GM23338 (cell line): Measurements from ENCODE around the gene GBX1. TPM values are rescaled to one million over a fixed set of nuclear protein-coding genes. Genes with fewer than 3 reads are reported as not detected.

Experiments used
- ATAC-seq: fragments of 200-7000 bp; cut with Tn5 transposase; 3 replicates; pipeline ENCODE4 v1.9.1; 2020
- DNase-seq: peaks from one replicate; pipeline ENCODE4 v3.0.0-alpha.2; 2015; ENCODE audit warnings: low spot score
- H2AFZ ChIP-seq: fragments of 200-600 bp; sonication (generic); 2 replicates; pipeline ENCODE4 v1.8.0; 2016; ENCODE audit warnings: antibody characterized with exemption, mild to moderate bottlenecking, moderate library complexity
- H3F3A ChIP-seq: fragments of 200-600 bp; sonication (generic); replicated peaks from 2 replicates; pipeline ENCODE4 v1.8.0; 2017; ENCODE audit warnings: antibody characterized with exemption, mixed run types, low read depth
- H3K27ac ChIP-seq: fragments of 200-600 bp; sonication (generic); 2 replicates; pipeline ENCODE4 v1.6.1; 2016; ENCODE audit warnings: low read depth
- H3K27me3 ChIP-seq: fragments of 200-600 bp; sonication (generic); 2 replicates; pipeline ENCODE4 v1.8.0; 2016; ENCODE audit warnings: mild to moderate bottlenecking, mixed run types, moderate library complexity; ENCODE audit not compliant: insufficient read depth
- H3K36me3 ChIP-seq: fragments of 200-600 bp; sonication (generic); 2 replicates; pipeline ENCODE4 v1.8.0; 2016; ENCODE audit warnings: mild to moderate bottlenecking; ENCODE audit not compliant: insufficient read depth
- H3K4me1 ChIP-seq: fragments of 200-600 bp; sonication (generic); 2 replicates; pipeline ENCODE4 v1.8.0; 2016; ENCODE audit warnings: mild to moderate bottlenecking, moderate library complexity; ENCODE audit not compliant: insufficient read depth
- H3K4me2 ChIP-seq: fragments of 200-600 bp; sonication (generic); 2 replicates; pipeline ENCODE4 v1.7.1; 2017; ENCODE audit warnings: mixed run types
- H3K4me3 ChIP-seq: fragments of 200-600 bp; sonication (generic); 2 replicates; pipeline ENCODE4 v1.6.1; 2016; ENCODE audit warnings: mixed run types
- H3K79me2 ChIP-seq: fragments of 200-600 bp; sonication (generic); replicated peaks from 2 replicates; pipeline ENCODE4 v1.8.0; 2017; ENCODE audit warnings: mild to moderate bottlenecking; ENCODE audit not compliant: insufficient read depth
- H3K9me2 ChIP-seq: fragments of 200-600 bp; sonication (generic); 2 replicates; pipeline ENCODE4 v1.8.0; 2017; ENCODE audit not compliant: insufficient read depth
- H4K20me1 ChIP-seq: fragments of 200-600 bp; sonication (generic); replicated peaks from 2 replicates; pipeline ENCODE4 v1.8.0; 2017; ENCODE audit warnings: mild to moderate bottlenecking; ENCODE audit not compliant: insufficient read depth
- H3K27ac Mint-ChIP-seq: 2 replicates; pipeline ENCODE4 v1.8.0; 2020; ENCODE audit warnings: inconsistent platforms, mild to moderate bottlenecking, moderate library complexity, mixed read lengths
- H3K27me3 Mint-ChIP-seq: 3 replicates; pipeline ENCODE4 v1.8.0; 2022; ENCODE audit warnings: low read depth, mild to moderate bottlenecking, moderate library complexity, mixed read lengths, inconsistent platforms; ENCODE audit not compliant: insufficient read depth, poor library complexity
- H3K36me3 Mint-ChIP-seq: 3 replicates; pipeline ENCODE4 v1.8.0; 2021; ENCODE audit warnings: low read depth, mild to moderate bottlenecking, inconsistent platforms, moderate library complexity, mixed read lengths
- H3K4me1 Mint-ChIP-seq: 3 replicates; pipeline ENCODE4 v1.8.0; 2020; ENCODE audit warnings: mild to moderate bottlenecking, inconsistent platforms, mixed read lengths
- H3K4me3 Mint-ChIP-seq: 3 replicates; pipeline ENCODE4 v1.8.0; 2021; ENCODE audit warnings: moderate library complexity, mild to moderate bottlenecking, inconsistent platforms, mixed read lengths
- H3K9me3 Mint-ChIP-seq: 3 replicates; pipeline ENCODE4 v1.8.0; 2020; ENCODE audit warnings: moderate library complexity, mild to moderate bottlenecking, inconsistent platforms, mixed read lengths
- CREB1 ChIP-seq: fragments of 250-450 bp; sonication (Bioruptor Pico); IDR thresholded peaks from 2 replicates; pipeline ENCODE4 v1.5.0; 2020; ENCODE audit warnings: low read depth, mild to moderate bottlenecking, moderate library complexity
- EZH2 ChIP-seq: fragments of 200-600 bp; sonication (generic); IDR thresholded peaks from one replicate; pipeline ENCODE4 v1.8.0; 2017; ENCODE audit warnings: antibody characterized with exemption, mild to moderate bottlenecking, low read depth; ENCODE audit not compliant: unreplicated experiment
- EZH2phosphoT487 ChIP-seq: fragments of 200-600 bp; sonication (generic); IDR thresholded peaks from one replicate; pipeline ENCODE4 v1.8.1; 2018; ENCODE audit warnings: antibody characterized with exemption; ENCODE audit not compliant: unreplicated experiment
- JUNB ChIP-seq: IDR thresholded peaks from one replicate; pipeline ENCODE4 v1.6.1; 2016; ENCODE audit warnings: antibody characterized with exemption; ENCODE audit not compliant: unreplicated experiment
- NANOG ChIP-seq: IDR thresholded peaks from 2 replicates; pipeline ENCODE4 v1.6.1; 2016; ENCODE audit warnings: antibody characterized with exemption, borderline replicate concordance
- POLR2AphosphoS5 ChIP-seq: IDR thresholded peaks from 2 replicates; pipeline ENCODE4 v1.6.1; 2016; ENCODE audit warnings: antibody characterized with exemption, low read depth
- REST ChIP-seq: IDR thresholded peaks from one replicate; pipeline ENCODE4 v1.6.1; 2018; ENCODE audit warnings: antibody characterized with exemption; ENCODE audit not compliant: unreplicated experiment
- STAT1 ChIP-seq: IDR thresholded peaks from one replicate; pipeline ENCODE4 v1.6.1; 2016; ENCODE audit warnings: antibody characterized with exemption; ENCODE audit not compliant: unreplicated experiment
- ZNF114 ChIP-seq: fragments of 250-450 bp; sonication (Bioruptor Pico); IDR thresholded peaks from 2 replicates; pipeline ENCODE4 v1.5.0; 2020; ENCODE audit warnings: mild to moderate bottlenecking, moderate library complexity
- ZNF331 ChIP-seq: fragments of 250-450 bp; sonication (Bioruptor Pico); IDR thresholded peaks from 2 replicates; pipeline ENCODE4 v1.5.0; 2020; ENCODE audit warnings: low read depth, mild to moderate bottlenecking, moderate library complexity
- polyA plus RNA-seq: library from polyadenylated mRNA; unstranded; fragments of >200 nt; fragmentation: Nextera tagmentation; extraction: Ambion mirVana; gene quantifications from 2 replicates; pipeline ENCODE4 v1.2.1, GENCODE V29; 2016
- total RNA-seq: library from RNA; depleted of rRNA; stranded (reverse); fragments of >200 nt; shearing (Covaris generic); gene quantifications from 2 replicates; pipeline ENCODE4 v1.2.3, GENCODE V29; 2014
- TF ChIP-seq, protein P1 (sequence below): IDR thresholded peaks from 2 replicates; pipeline ENCODE4 v1.6.1; 2016; ENCODE audit warnings: antibody characterized with exemption
- TF ChIP-seq, protein P2 (sequence below), 2 experiments: fragments of 200-600 bp in 1 of 2; sonication (generic) in 1 of 2; conservative IDR thresholded peaks; 2 replicates each; pipeline versions ENCODE4 v1.5.1 to v1.6.1; 2016 to 2017; ENCODE audit warnings: antibody characterized with exemption in 2 of 2, low read depth in 2 of 2, mild to moderate bottlenecking in 2 of 2, moderate library complexity in 1 of 2
- TF ChIP-seq, protein P3 (sequence below): fragments of 250-450 bp; sonication (Bioruptor Pico); IDR thresholded peaks from 2 replicates; pipeline ENCODE4 v1.5.0; 2020; ENCODE audit warnings: mild to moderate bottlenecking, moderate library complexity

GBX1 gene
- total and polyA plus RNA-seq, 2 experiments from 2014 or later: 0.24 TPM; not detected in 1

GRCh38 chr7:151122796-151123157 is 44.7 kb downstream of the GBX1 start:
- Histone ChIP-seq H3K27ac (no peak overlapping the region), H3K4me1 (peaks cover 15% of the 10 kb centered on the region), H3K4me2 (no peak overlapping the region), H3K9me2 (no peaks in the 10 kb centered on the region), H4K20me1 (peaks cover 26% of the 10 kb centered on the region), H3K36me3 (no peaks in the 10 kb centered on the region; the same call in 1 of the 2 replicates), H2AFZ (no peak overlapping the region), H3K79me2 (no peaks in the 10 kb centered on the region), H3K27me3 (peaks cover 22% of the 10 kb centered on the region), H3F3A (peaks cover 21% of the 10 kb centered on the region), H3K4me3 (no peak overlapping the region)
- Mint-ChIP-seq H3K27ac (no peak overlapping the region), H3K36me3 (peaks cover 36% of the 10 kb centered on the region), H3K27me3 (peaks cover 39% of the 10 kb centered on the region), H3K4me1 (peaks cover 36% of the 10 kb centered on the region), H3K9me3 (no peaks in the 10 kb centered on the region), H3K4me3 (no peak overlapping the region)
- DNase-seq: no peak
- no peak for TF ChIP-seq NANOG
- TF ChIP-seq, protein P1, sequence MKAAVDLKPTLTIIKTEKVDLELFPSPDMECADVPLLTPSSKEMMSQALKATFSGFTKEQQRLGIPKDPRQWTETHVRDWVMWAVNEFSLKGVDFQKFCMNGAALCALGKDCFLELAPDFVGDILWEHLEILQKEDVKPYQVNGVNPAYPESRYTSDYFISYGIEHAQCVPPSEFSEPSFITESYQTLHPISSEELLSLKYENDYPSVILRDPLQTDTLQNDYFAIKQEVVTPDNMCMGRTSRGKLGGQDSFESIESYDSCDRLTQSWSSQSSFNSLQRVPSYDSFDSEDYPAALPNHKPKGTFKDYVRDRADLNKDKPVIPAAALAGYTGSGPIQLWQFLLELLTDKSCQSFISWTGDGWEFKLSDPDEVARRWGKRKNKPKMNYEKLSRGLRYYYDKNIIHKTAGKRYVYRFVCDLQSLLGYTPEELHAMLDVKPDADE: no peak
- TF ChIP-seq, protein P2, sequence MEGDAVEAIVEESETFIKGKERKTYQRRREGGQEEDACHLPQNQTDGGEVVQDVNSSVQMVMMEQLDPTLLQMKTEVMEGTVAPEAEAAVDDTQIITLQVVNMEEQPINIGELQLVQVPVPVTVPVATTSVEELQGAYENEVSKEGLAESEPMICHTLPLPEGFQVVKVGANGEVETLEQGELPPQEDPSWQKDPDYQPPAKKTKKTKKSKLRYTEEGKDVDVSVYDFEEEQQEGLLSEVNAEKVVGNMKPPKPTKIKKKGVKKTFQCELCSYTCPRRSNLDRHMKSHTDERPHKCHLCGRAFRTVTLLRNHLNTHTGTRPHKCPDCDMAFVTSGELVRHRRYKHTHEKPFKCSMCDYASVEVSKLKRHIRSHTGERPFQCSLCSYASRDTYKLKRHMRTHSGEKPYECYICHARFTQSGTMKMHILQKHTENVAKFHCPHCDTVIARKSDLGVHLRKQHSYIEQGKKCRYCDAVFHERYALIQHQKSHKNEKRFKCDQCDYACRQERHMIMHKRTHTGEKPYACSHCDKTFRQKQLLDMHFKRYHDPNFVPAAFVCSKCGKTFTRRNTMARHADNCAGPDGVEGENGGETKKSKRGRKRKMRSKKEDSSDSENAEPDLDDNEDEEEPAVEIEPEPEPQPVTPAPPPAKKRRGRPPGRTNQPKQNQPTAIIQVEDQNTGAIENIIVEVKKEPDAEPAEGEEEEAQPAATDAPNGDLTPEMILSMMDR (conservative IDR thresholded peaks at IDR 0.05; ENCODE audit: low read depth in 2 of 2): no peak
- no peak for TF ChIP-seq POLR2AphosphoS5
- TF ChIP-seq CREB1: no peak
- TF ChIP-seq STAT1: no peak
- TF ChIP-seq ZNF114 (CRISPR knock-in tag): no peak
- no peak for TF ChIP-seq ZNF331 (CRISPR knock-in tag)
- no peak for TF ChIP-seq JUNB
- TF ChIP-seq, protein P3, sequence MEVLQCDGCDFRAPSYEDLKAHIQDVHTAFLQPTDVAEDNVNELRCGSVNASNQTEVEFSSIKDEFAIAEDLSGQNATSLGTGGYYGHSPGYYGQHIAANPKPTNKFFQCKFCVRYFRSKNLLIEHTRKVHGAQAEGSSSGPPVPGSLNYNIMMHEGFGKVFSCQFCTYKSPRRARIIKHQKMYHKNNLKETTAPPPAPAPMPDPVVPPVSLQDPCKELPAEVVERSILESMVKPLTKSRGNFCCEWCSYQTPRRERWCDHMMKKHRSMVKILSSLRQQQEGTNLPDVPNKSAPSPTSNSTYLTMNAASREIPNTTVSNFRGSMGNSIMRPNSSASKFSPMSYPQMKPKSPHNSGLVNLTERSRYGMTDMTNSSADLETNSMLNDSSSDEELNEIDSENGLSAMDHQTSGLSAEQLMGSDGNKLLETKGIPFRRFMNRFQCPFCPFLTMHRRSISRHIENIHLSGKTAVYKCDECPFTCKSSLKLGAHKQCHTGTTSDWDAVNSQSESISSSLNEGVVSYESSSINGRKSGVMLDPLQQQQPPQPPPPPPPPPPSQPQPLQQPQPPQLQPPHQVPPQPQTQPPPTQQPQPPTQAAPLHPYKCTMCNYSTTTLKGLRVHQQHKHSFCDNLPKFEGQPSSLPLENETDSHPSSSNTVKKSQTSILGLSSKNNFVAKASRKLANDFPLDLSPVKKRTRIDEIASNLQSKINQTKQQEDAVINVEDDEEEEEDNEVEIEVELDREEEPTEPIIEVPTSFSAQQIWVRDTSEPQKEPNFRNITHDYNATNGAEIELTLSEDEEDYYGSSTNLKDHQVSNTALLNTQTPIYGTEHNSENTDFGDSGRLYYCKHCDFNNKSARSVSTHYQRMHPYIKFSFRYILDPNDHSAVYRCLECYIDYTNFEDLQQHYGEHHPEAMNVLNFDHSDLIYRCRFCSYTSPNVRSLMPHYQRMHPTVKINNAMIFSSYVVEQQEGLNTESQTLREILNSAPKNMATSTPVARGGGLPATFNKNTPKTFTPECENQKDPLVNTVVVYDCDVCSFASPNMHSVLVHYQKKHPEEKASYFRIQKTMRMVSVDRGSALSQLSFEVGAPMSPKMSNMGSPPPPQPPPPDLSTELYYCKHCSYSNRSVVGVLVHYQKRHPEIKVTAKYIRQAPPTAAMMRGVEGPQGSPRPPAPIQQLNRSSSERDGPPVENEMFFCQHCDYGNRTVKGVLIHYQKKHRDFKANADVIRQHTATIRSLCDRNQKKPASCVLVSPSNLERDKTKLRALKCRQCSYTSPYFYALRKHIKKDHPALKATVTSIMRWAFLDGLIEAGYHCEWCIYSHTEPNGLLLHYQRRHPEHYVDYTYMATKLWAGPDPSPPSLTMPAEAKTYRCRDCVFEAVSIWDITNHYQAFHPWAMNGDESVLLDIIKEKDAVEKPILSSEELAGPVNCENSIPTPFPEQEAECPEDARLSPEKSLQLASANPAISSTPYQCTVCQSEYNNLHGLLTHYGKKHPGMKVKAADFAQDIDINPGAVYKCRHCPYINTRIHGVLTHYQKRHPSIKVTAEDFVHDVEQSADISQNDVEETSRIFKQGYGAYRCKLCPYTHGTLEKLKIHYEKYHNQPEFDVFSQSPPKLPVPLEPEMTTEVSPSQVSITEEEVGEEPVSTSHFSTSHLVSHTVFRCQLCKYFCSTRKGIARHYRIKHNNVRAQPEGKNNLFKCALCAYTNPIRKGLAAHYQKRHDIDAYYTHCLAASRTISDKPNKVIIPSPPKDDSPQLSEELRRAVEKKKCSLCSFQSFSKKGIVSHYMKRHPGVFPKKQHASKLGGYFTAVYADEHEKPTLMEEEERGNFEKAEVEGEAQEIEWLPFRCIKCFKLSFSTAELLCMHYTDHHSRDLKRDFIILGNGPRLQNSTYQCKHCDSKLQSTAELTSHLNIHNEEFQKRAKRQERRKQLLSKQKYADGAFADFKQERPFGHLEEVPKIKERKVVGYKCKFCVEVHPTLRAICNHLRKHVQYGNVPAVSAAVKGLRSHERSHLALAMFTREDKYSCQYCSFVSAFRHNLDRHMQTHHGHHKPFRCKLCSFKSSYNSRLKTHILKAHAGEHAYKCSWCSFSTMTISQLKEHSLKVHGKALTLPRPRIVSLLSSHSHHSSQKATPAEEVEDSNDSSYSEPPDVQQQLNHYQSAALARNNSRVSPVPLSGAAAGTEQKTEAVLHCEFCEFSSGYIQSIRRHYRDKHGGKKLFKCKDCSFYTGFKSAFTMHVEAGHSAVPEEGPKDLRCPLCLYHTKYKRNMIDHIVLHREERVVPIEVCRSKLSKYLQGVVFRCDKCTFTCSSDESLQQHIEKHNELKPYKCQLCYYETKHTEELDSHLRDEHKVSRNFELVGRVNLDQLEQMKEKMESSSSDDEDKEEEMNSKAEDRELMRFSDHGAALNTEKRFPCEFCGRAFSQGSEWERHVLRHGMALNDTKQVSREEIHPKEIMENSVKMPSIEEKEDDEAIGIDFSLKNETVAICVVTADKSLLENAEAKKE (CRISPR knock-in tag): no peak
- TF ChIP-seq REST: no peak
- TF ChIP-seq EZH2: no peak
- TF ChIP-seq EZH2phosphoT487: no peak
- ATAC-seq: no peak
